ENCODE measurements around the gene MASP1. TPM values are rescaled to one million over a fixed set of nuclear protein-coding genes. Genes with fewer than 3 reads are reported as not detected.

Gene MASP1
- total RNA-seq, 1 experiment from 2014 or later = 1.0 TPM

GRCh38 chr3:187322291-187322690 lies 30.8 kb upstream of the MASP1 start:
- Histone ChIP-seq H3K79me1 (ENCODE audit: insufficient read depth, low read depth, low read length, poor library complexity, severe bottlenecking) (no peaks in the 10 kb centered on the region), H2BK5ac (ENCODE audit: insufficient read length, low read length) (no peak overlapping the region), H4K8ac (replicated peaks; ENCODE audit: insufficient read length, low read depth, low read length) (no peak overlapping the region), H3K14ac (ENCODE audit: insufficient read depth, low read length) (no peak overlapping the region), H3K56ac (ENCODE audit: insufficient read length, low read depth, low read length) (no peak overlapping the region), H2BK15ac (ENCODE audit: low read depth, low read length) (no peak overlapping the region), H4K20me1 (ENCODE audit: control insufficient read depth, insufficient read depth, insufficient read length) (no peaks in the 10 kb centered on the region), H3K18ac (ENCODE audit: insufficient read length, low read depth, low read length) (no peak overlapping the region), H4K5ac (ENCODE audit: insufficient read length, low read depth, low read length) (no peak overlapping the region), H3T11ph (ENCODE audit: low read length) (no peak overlapping the region), H4K91ac (ENCODE audit: insufficient read length, low read depth, low read length) (no peak overlapping the region), H3K4me2 (ENCODE audit: insufficient read depth, insufficient read length, low read length) (no peak overlapping the region), H2BK120ac (ENCODE audit: low read depth, low read length, poor library complexity, severe bottlenecking) (no peak overlapping the region), H3K9ac (ENCODE audit: extremely low read depth, insufficient read length, low read length) (no peak overlapping the region), H3K27me3 (ENCODE audit: insufficient read depth, low read length) (no peaks in the 10 kb centered on the region), H3K27ac (ENCODE audit: insufficient read length, low read depth, low read length) (no peak overlapping the region), H3K9me3 (ENCODE audit: control insufficient read depth, low read depth, low read length) (no peaks in the 10 kb centered on the region), H2BK12ac (ENCODE audit: insufficient read length, low read depth, low read length) (no peak overlapping the region), H3K23ac (ENCODE audit: insufficient read length, low read depth, low read length) (no peak overlapping the region), H2AFZ (ENCODE audit: low read length) (no peak overlapping the region), H2BK20ac (ENCODE audit: low read depth, low read length, poor library complexity, severe bottlenecking) (no peak overlapping the region), H2AK5ac (ENCODE audit: insufficient read length, low read length) (no peak overlapping the region), H3K4me1 (ENCODE audit: insufficient read depth, low read length) (peaks cover 4% of the 10 kb centered on the region; the same call in 1 of the 2 replicates), H3K4ac (ENCODE audit: low read depth, low read length) (no peak overlapping the region), H3K23me2 (ENCODE audit: insufficient read length, low read depth, low read length, poor library complexity, severe bottlenecking) (no peaks in the 10 kb centered on the region), H3K79me2 (ENCODE audit: insufficient read depth, low read length) (no peaks in the 10 kb centered on the region)
- no peak for TF ChIP-seq CTCF (conservative IDR thresholded peaks at IDR 0.05)
- H3K27me3 Mint-ChIP-seq (ENCODE audit: low read depth) = no peaks in the 10 kb centered on the region
- no peaks in the 10 kb centered on the region for H3K9me3 Mint-ChIP-seq
- no CpG with 5 or more reads among the region's 7 CpGs for WGBS (ENCODE audit: extremely low coverage, insufficient read length, low lambda C conversion rate)
- H3K27ac Mint-ChIP-seq = no peak overlapping the region
- no peak overlapping the region for H3K4me3 Mint-ChIP-seq
- peaks cover 12 to 22% of the 10 kb centered on the region in 2 experiments for H3K4me1 Mint-ChIP-seq
- no peaks in the 10 kb centered on the region; a peak in 1 of 7 replicates for H3K36me3 Mint-ChIP-seq (ENCODE audit: insufficient read depth in 1 of 3, low read depth in 3 of 3)
- no peak for DNase-seq

All from H9 (cell line).